GM04504 (cell line): ENCODE results near the gene DPF3.

Experiments
- DNase-seq: peaks from one replicate; pipeline ENCODE4 v3.0.0-alpha.2; 2012; ENCODE audit warnings: low read depth

The DPF3 gene

DNA sequence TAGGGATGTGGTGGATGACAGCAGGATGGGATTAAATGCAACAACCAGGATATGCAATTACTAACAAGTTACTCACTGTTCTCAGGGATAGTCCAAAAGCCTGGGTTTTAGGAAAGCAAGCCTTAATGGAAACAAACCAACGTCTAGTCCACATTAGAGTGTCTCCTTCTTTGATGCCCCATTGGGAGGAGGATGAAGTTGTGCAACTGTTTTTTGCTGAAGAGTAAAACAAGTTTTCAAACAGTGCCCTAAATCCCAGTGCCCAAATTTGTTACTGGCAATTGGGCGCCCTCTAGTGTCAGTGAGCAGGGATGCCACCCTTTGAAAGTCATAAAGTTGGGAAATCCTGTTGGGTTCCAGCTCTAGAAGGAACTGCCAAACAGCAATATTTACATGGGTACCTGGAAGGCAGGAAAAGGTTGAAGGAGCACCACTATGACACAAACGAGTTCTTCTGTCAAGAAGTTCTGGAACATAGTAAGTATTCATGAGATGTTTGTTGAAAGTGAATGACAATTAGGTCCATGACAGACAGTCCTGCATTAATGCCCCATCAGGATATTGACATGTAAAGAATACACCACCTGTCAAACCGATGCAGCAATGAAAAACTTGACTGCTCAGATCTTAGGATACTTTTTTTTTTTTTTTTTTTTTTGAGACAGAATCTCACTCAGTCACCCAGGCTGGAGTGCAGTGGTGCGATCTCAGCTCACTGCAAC lies 11.1 kb upstream of the DPF3 start:
- peak; percentile 60 for DNase-seq

GRCh38 chr14:72904218-72904617 lies 10.3 kb upstream of the DPF3 start:
- no peak for DNase-seq

DNA sequence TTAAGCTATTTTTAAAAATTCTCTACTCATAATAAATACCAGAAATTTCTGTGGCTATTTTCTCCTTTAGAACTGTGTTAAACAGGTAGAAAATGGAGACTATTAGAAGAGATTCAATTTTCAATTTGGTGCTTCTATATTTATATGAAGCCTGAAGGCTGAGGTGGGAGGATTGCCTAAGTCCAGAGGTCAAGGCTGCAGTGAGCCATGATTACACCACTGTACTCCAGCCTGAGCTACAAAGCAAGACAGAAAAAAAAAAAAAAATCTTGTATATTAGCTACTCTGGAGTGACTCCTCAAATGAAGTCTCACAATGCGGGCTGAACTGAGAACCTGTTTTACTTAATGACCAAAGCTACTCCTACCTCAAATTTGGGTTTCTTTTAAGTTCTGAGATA lies 9.8 kb upstream of the DPF3 start:
- no peak for DNase-seq

DNA sequence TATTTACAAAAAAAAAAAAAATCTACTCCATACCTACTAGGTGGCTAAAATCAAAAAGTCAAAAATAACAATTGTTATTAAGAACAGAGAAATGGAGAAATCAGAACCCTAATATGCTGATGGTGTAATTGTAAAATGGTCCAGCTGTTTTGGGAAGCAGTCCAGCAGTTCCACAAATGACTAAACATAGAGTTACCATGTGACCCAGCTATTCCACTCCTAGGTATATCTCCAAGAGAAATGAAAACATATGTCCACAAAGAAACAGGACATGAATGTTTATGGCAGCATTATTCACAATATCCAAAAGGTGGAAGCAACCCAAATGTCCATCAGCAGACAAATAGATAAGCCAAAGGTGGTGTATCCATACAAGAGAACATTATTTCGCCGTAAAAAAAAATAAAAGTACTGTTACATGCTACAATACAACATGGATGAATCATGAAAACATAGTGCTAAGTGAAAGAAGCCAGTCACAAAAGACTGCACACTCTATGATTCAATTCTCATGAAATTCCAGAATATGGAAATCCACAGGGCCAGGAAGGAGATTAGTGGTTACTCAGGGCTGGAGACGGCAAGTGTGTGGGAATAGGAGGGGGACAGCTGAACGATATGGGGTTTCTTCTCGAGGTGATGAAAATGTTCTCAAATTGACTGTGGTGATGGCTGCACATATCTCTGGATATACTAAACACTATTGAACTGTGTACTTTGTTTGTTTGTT lies 9.1 kb upstream of the DPF3 start:
- DNase-seq = no peak

DNA sequence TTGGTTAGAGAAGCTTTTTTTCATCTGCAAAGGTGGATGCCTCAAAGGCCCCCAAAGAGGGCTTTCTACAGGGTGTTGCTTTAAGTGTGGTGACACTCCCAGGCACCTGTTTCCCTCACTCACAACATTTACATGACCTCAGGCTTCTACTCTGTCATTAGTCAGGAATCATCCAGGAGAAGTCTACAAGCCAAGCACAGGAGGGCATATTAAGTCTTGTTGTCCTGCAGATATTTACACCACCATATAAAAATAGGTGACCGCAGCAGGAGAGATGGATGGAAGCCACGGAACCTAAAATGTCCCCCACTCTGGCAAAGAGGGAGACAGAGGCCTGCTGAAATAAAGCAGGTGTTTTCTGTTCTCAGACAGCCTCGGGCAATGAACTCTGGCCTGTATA lies 7.5 kb upstream of the DPF3 start:
- DNase-seq = no peak

DNA sequence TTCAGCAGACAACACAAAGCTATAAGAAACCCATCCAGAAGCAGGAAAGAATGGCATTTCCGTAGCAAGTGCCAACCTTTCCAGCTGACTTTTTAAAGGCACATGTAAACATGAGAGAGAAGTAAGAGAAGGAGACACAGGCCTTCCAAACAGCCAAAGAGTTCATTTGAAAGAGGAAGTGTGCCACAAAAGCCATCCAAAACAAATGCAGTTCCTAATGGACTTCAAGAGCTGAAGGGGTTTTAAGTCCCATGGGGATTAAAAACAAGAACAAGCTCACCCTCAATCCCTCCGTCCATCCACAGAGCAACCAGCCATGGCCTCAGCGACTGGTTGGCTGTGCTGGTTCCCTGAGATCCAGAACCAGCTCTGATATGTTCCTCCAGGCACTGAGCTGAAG lies 4.5 kb upstream of the DPF3 start:
- no peak for DNase-seq

GRCh38 chr14:72894623-72895378 lies 900 bp upstream of the DPF3 start:
- DNase-seq = no peak

- no peak for DNase-seq
Observed at GRCh38 chr14:72894323-72894622, 372 bp upstream of the DPF3 start.

DNA sequence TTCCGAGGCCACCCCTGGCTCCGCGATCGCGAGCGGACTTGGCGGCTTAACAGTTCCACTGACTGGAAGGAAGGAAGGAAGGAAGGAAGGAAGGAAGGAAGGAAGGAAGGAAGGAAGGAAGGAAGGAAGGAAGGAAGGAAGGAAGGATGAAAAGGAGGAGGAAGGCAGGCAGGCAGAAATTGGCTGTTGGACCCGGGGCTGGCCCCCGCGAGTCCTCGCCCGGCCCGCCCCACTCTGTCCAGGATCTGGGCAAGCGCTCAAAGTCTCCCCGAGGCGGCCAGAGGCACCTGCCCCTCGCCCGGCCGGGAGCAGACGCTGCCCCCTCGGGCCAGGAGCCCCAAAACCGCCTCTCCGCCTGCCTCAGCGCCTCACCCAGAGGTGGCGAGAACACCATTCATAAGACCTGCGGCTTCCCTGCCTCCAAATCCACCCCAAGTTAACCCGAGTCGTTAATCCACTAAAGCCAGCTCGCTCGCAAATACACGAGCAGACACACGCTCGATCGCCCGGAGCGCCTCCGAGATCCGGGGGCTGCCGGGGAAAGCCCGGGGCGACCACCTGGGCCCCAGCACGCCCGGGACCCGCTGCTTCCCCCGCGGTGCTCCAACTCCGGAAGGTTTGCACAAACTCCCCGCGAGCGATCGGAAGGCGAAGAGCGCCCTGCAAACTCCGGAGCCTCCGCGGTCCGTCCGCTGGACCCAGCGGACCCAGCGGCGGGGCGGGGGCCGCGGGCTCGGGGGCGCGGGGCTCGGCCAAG lies 844 bp downstream of the DPF3 start:
- DNase-seq = no peak

- DNase-seq = no peak
Observed at GRCh38 chr14:72892103-72892878, 1.6 kb downstream of the DPF3 start.

DNA sequence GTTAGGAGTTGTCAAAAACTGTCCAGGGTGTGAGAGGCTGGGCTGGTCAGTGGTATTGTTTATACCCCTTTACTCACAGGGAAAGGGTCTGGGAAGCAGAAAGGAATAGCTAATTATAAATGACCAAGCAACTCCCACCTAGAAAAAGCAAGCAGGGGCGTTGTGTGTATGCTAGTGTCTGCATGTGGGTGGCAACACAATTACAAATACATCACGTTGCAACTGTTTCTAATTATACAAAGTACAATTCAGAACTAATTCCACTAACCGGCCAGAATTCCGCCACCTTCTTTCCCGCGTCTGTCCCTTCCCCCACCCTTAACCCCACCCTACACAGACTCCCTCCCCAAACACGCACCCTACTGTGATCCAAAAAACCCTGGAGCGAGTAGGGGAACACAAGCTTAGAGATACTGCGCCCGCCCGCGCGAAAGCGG lies 2.2 kb downstream of the DPF3 start:
- no peak for DNase-seq

DNA sequence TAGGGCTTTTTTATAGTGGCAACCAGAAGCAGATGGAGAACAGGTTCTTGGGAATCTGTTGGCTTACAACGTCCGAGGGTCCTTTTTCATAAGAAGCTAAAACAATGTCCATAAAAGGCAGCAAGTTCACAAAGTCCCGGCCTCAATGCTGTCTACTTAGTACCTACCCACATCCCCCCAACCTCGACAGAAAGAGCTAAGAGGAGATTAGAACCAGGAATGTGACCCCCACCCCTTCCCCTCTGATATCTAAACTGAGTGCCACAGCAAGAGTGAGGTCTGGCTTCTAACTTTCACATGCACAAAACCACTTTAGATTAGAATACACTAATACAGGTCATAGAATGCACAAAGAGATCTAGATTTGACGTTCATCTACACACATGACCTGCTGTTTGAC lies 4.5 kb downstream of the DPF3 start:
- no peak for DNase-seq

DNA sequence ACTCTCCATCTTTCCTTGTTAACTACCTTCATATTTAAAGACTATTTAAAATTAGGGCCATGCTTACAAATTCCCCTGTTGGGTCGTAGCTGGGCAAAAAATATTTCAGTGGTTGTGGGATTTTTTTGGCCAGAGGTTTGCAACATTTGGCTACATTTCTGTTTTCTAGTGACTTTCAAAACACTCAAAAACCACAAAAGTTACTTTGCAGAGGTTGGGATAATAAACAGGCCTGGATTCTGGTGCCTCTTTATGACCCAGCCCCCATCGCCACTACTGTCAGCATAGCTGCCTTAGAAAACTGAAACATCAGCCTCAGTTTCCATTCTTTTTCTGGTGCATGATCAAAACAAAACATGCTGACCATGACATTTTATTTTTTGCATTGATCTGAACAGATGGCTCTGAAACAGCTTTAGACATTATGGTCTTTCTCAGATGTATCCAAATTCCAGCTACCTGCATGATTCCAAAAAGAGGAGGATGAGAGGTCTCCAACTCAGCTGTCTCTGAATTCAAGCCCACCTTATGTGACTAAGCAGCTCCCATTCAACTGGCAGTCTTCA lies 5.2 kb downstream of the DPF3 start:
- no peak for DNase-seq

DNA sequence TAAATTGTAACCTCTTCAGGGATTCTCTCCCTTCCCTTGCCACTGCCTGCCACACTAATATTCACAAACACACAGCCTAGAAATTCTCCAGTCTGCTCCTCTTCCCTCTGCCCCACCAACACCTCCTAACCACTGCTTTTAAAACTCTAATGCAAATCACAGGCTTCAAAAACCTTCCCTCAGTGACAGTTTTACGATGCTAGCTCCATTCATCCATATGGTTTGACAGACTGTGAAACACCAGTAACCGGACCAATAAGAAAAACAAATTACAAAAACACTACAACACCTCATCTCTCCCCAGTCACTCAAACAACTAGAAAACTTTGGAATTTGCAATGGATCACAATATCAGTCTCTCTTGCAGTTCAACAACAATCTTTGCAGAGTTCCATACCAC lies 5.7 kb downstream of the DPF3 start:
- DNase-seq = no peak

DNA sequence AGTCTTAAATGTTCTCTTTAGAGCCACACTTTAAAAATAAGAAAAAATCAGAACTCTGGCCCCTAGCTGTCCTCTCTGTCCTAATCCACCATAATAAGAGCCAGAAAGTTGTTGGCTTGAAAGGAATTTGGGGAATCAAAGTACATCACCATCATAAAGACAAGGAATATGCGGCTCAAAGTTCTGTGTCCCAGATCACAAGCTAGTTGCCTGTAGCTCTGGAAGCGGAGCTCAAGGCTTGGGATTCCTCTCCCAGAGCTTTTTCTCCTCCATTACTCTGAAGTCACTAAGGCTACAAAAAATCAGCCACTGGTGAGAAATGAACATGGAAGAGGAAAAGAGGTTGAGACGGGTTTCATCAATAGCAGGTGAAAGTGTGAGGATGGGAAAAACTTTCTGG lies 6.4 kb downstream of the DPF3 start:
- no peak for DNase-seq

DNA sequence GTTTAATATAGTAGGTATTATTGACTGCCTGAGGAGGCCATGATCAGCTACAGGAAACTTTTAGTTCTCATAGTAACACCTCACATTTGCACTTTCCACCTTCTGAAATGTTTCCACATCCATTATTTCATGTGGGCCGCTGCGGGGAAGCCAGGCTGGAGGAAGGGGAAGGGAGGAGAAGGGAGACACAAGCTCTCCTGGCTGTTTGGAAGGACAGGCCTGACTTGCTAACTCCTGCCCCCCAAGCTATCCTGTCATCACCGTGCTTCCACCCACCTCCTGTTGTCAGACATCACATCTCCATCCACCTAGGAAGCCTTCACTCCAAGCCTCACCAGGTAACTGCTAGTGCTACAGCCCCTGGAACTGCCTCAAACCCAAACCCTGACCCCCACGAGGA lies 9.5 kb downstream of the DPF3 start:
- no peak for DNase-seq

GRCh38 chr14:72883961-72884360 lies 9.9 kb downstream of the DPF3 start:
- DNase-seq = no peak

- no peak for DNase-seq
Observed at GRCh38 chr14:72883109-72883508, 10.8 kb downstream of the DPF3 start.

GRCh38 chr14:72882463-72882862 lies 11.4 kb downstream of the DPF3 start:
- no peak for DNase-seq

DNA sequence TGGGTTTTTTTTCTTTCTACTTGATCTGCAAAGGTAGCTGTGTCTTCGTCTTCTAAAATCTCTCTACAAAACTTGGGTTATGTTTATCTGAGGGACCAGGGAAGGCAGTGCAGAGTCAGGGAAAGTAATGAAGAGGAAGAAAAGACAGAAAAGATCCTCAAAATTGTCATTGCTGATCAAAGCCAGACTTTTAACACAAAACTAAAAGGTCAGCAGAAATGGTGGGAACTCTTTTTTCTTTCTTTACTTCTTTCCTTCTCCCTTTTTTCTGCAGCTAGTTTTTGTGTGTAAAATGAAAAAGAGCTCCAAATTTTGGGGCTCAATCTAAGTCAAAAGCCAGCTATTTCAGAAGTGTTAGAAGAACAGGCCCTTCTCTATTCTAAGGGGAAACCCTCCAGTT lies 11.9 kb downstream of the DPF3 start:
- DNase-seq = no peak

- DNase-seq = no peak
Observed at GRCh38 chr14:72881543-72881942, 12.4 kb downstream of the DPF3 start.
